Stimulated activated CD8-positive, alpha-beta memory T cell treated with anti-CD3 and anti-CD28 coated beads, Interleukin-12 subunit alpha, Interleukin-12 subunit beta, amount 100 ng/mL, for 24 hours (primary cell): Measurements from ENCODE around the gene TMEM242.
A peak's percentile ranks its signal among the peaks of the same experiment; 100 is the strongest.
"Not testable (repeated sequence)": the region's sequence is repeated elsewhere in the genome, so short reads cannot be mapped to it uniquely, and the experiment has no call there.

Experiments
- DNase-seq: peaks from one replicate; pipeline ENCODE4 v3.0.0-alpha.2; 2020; ENCODE audit errors: extremely low read depth

The TMEM242 gene

GRCh38 chr6:157323255-157323965 is at the start of gene TMEM242:
Gene TMEM242, minus strand, starts transcription at chr6:157323519. Its CDS starts 20 bp downstream, at chr6:157323499.
- DNase-seq: peak; percentile 59

- DNase-seq: no peak
These were observed 49.4 kb upstream of the TMEM242 start for GRCh38 chr6:157372501-157373280.

GRCh38 chr6:157370755-157371154 is 47.4 kb upstream of the TMEM242 start:
- no peak for DNase-seq

GRCh38 chr6:157368359-157369049 is 45.2 kb upstream of the TMEM242 start:
- DNase-seq: no peak

- DNase-seq: no peak
These were observed 43.3 kb upstream of the TMEM242 start for GRCh38 chr6:157366648-157367047.

- DNase-seq: no peak
These were observed 41.4 kb upstream of the TMEM242 start for GRCh38 chr6:157364705-157365104.

- no peak for DNase-seq
These were observed 38.6 kb upstream of the TMEM242 start for GRCh38 chr6:157361886-157362285.

- DNase-seq: no peak
These were observed 35.0 kb upstream of the TMEM242 start for GRCh38 chr6:157358287-157358686.

- no peak for DNase-seq
These were observed 23.1 kb upstream of the TMEM242 start for GRCh38 chr6:157346373-157346772.

GRCh38 chr6:157343732-157344131 is 20.4 kb upstream of the TMEM242 start:
- DNase-seq: no peak

GRCh38 chr6:157339432-157339831 is 16.1 kb upstream of the TMEM242 start:
- DNase-seq: no peak

- no peak for DNase-seq
These were observed 14.4 kb upstream of the TMEM242 start for GRCh38 chr6:157337751-157338150.

GRCh38 chr6:157337276-157337675 is 14.0 kb upstream of the TMEM242 start:
- DNase-seq: not testable (repeated sequence)

GRCh38 chr6:157335829-157336228 is 12.5 kb upstream of the TMEM242 start:
- no peak for DNase-seq

GRCh38 chr6:157333956-157334355 is 10.6 kb upstream of the TMEM242 start:
- DNase-seq: no peak

- DNase-seq: no peak
These were observed 10.2 kb upstream of the TMEM242 start for GRCh38 chr6:157333537-157333936.

- no peak for DNase-seq
These were observed 9.5 kb upstream of the TMEM242 start for GRCh38 chr6:157332813-157333212.

GRCh38 chr6:157330831-157331230 is 7.5 kb upstream of the TMEM242 start:
- no peak for DNase-seq

- no peak for DNase-seq
These were observed 6.5 kb upstream of the TMEM242 start for GRCh38 chr6:157329829-157330228.

GRCh38 chr6:157328108-157328692 is 4.9 kb upstream of the TMEM242 start:
- DNase-seq: no peak

- no peak for DNase-seq
These were observed 3.7 kb upstream of the TMEM242 start for GRCh38 chr6:157326979-157327378.
